ENCODE measurements around the gene ADI1.

DNA sequence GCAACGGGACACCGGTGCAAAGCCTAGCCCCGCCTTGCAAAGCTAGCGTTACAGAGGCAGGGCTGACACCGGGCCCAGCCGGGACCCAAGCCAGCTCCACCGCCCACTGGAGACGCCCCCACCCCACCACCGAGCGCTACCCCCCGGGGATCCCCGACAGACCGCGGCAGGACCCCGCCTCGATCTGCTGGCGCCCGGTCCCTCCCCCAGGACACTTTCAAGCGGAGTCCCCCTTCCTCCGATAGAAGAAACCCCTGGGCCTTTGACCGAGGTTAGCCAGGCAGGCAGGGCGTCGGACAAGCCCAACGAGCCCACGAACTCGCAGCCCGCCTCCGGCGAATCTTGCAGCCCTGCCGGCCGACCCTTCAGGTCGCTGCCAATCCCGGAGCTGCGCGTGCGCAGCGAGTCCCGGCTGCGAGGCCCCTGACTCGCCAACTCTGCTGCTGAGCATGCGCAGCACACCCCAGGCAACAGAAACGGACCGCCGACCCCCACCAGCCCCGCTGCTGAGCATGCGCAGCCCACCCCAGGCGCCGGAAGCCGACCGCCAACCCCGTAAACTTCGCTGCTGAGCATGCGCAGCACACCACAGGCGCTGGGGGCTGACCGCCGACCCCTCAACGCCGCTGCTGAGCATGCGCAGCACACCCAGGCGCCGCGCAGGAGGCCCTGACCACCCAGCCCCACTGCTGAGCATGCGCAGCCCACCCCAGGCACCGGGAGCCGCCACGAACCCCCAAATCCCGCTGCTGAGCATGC is 656 bp downstream of the ADI1 start:
- no peak for TF ChIP-seq EZH2phosphoT487 (IDR thresholded peaks at IDR 0.05; ENCODE audit: insufficient read depth, low read depth)
- no peak for TF ChIP-seq EZH2 (IDR thresholded peaks at IDR 0.05; ENCODE audit: insufficient read depth, poor library complexity, severe bottlenecking)
